ENCODE measurements around the gene PTPRCAP. TPM values are rescaled to one million over a fixed set of nuclear protein-coding genes. Genes with fewer than 3 reads are reported as not detected.

PTPRCAP gene
- total RNA-seq, 1 experiment from 2014 or later = 1.7 TPM

DNA sequence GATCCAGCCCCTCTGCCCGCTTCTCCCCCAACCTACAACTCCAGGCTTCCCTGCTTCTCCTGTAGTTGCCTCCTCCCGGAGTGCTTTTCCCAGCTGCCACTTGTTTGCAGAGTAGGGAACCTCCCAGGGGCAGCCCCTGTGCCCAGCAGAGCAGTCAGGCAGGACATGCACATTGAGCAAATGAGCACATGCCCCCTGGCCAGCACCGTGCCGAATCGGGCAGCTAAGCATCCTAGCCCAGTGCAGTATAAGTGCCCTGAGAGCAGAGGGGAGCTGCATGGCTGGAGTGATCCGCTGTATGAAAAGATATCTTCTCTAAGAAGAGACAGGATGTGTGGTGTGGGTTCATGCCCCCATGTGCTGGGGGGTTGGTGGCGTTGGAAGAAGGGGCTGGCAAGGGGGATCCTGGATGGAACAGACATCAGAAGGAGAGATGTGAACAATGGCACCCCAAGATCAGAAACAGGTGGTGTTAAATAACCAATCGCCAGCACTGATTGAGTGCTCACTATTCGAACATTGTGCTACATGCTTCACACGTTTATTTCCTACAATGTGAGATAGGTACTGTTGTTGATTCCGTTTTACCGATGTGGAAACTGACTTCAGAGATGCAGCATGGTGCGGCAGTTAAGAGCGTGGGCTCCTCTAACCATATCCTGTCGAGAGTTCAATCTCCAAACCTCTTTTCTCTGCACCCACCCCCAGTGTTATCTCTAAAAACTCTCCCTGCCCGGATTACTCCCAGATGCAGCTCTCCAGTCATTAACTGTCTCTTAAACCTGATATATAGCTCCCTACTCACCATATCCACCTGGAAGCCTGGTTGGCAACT, 46.6 kb upstream of the PTPRCAP start:
- Histone ChIP-seq H2BK120ac (ENCODE audit: low read depth, low read length, poor library complexity, severe bottlenecking) (no peak overlapping the region), H4K91ac (ENCODE audit: insufficient read length, low read depth, low read length) (no peak overlapping the region), H3K27me3 (ENCODE audit: insufficient read depth, low read length) (no peaks in the 10 kb centered on the region; the same call in 1 of the 2 replicates), H3K9ac (ENCODE audit: extremely low read depth, insufficient read length, low read length) (no peak overlapping the region), H2BK20ac (ENCODE audit: low read depth, low read length, poor library complexity, severe bottlenecking) (no peak overlapping the region), H3K79me1 (ENCODE audit: insufficient read depth, low read depth, low read length, poor library complexity, severe bottlenecking) (no peaks in the 10 kb centered on the region), H3K18ac (ENCODE audit: insufficient read length, low read depth, low read length) (no peak overlapping the region), H3K23ac (ENCODE audit: insufficient read length, low read depth, low read length) (no peak overlapping the region), H3K4me1 (ENCODE audit: insufficient read depth, low read length) (no peaks in the 10 kb centered on the region; the same call in 1 of the 2 replicates), H2BK15ac (ENCODE audit: low read depth, low read length) (no peak overlapping the region), H2BK5ac (ENCODE audit: insufficient read length, low read length) (no peak overlapping the region), H3K23me2 (ENCODE audit: insufficient read length, low read depth, low read length, poor library complexity, severe bottlenecking) (no peaks in the 10 kb centered on the region), H3K56ac (ENCODE audit: insufficient read length, low read depth, low read length) (no peak overlapping the region), H3K14ac (ENCODE audit: insufficient read depth, low read length) (no peak overlapping the region), H3K4me2 (ENCODE audit: insufficient read depth, insufficient read length, low read length) (no peak overlapping the region), H2AFZ (ENCODE audit: low read length) (no peak overlapping the region), H4K5ac (ENCODE audit: insufficient read length, low read depth, low read length) (no peak overlapping the region), H4K20me1 (ENCODE audit: control insufficient read depth, insufficient read depth, insufficient read length) (no peaks in the 10 kb centered on the region), H3K79me2 (ENCODE audit: insufficient read depth, low read length) (no peaks in the 10 kb centered on the region), H2BK12ac (ENCODE audit: insufficient read length, low read depth, low read length) (no peak overlapping the region), H2AK5ac (ENCODE audit: insufficient read length, low read length) (no peak overlapping the region), H3K27ac (ENCODE audit: insufficient read length, low read depth, low read length) (no peak overlapping the region), H3T11ph (ENCODE audit: low read length) (no peak overlapping the region), H4K8ac (replicated peaks; ENCODE audit: insufficient read length, low read depth, low read length) (no peak overlapping the region), H3K4ac (ENCODE audit: low read depth, low read length) (no peak overlapping the region), H3K9me3 (ENCODE audit: control insufficient read depth, low read depth, low read length) (no peaks in the 10 kb centered on the region)
- no peak for DNase-seq
- no CpG with 5 or more reads among the region's 16 CpGs for WGBS (ENCODE audit: extremely low coverage, insufficient read length, low lambda C conversion rate)
- H3K4me3 Mint-ChIP-seq = peak overlapping the region; percentile 83 to 84; a peak in 4 of 5 replicates
- peaks cover 5 to 12% (median 8%) of the 10 kb centered on the region in 3 experiments; a peak in 6 of 7 replicates for H3K36me3 Mint-ChIP-seq (ENCODE audit: insufficient read depth in 1 of 3, low read depth in 3 of 3)
- no peaks in the 10 kb centered on the region for H3K9me3 Mint-ChIP-seq
- peaks cover 28% of the 10 kb centered on the region for H3K27me3 Mint-ChIP-seq (ENCODE audit: low read depth)
- no peak overlapping the region for H3K27ac Mint-ChIP-seq
- TF ChIP-seq CTCF (conservative IDR thresholded peaks at IDR 0.05) = no peak
- peaks cover 19 to 25% of the 10 kb centered on the region in 2 experiments for H3K4me1 Mint-ChIP-seq
